IPS-18c (cell line): ENCODE measurements around the gene MTERF2.
"Not testable (repeated sequence)": the region's sequence is repeated elsewhere in the genome, so short reads cannot be mapped to it uniquely, and the experiment has no call there.

Source experiments
- H3K4me3 ChIP-seq: 2 replicates; pipeline ENCODE4 v1.7.0; 2013; ENCODE audit warnings: low read depth, mild to moderate bottlenecking, low read length, moderate library complexity; ENCODE audit not compliant: insufficient read depth
- H3K9me3 ChIP-seq: one replicate; pipeline ENCODE4 v1.6.1; 2013; ENCODE audit warnings: mild to moderate bottlenecking, low read length, moderate library complexity; ENCODE audit not compliant: control insufficient read depth, insufficient read depth

MTERF2 gene

GRCh38 chr12:106986625-106987389 is at the start of gene MTERF2:
TSS of gene MTERF2 (minus strand) at chr12:106987146. CDS start at chr12:106978714, 8,432 bp downstream.
- Histone ChIP-seq H3K4me3 (peak within 1 kb of the TSS; percentile 82), H3K9me3 (peaks cover 4% of the 10 kb centered on the region)

GRCh38 chr12:107035733-107036132 is 48.8 kb upstream of the MTERF2 start:
- Histone ChIP-seq H3K4me3 (no peak overlapping the region), H3K9me3 (no peaks in the 10 kb centered on the region)

GRCh38 chr12:107033758-107034739 is 47.1 kb upstream of the MTERF2 start:
- Histone ChIP-seq H3K9me3 (no peaks in the 10 kb centered on the region), H3K4me3 (no peak overlapping the region)

GRCh38 chr12:107032266-107032665 is 45.3 kb upstream of the MTERF2 start:
- H3K9me3 ChIP-seq, result no peaks in the 10 kb centered on the region

GRCh38 chr12:107031061-107031460 is 44.1 kb upstream of the MTERF2 start:
- no peaks in the 10 kb centered on the region for H3K9me3 ChIP-seq
- no peak overlapping the region for H3K4me3 ChIP-seq

More at GRCh38 chr12:107032266-107032665, 45.3 kb upstream of the MTERF2 start:
- no peak overlapping the region for H3K4me3 ChIP-seq

GRCh38 chr12:107029081-107029480 is 42.1 kb upstream of the MTERF2 start:
- Histone ChIP-seq H3K9me3 (no peaks in the 10 kb centered on the region), H3K4me3 (no peak overlapping the region)

- Histone ChIP-seq H3K4me3 (no peak overlapping the region), H3K9me3 (no peaks in the 10 kb centered on the region)
These were observed 40.7 kb upstream of the MTERF2 start for GRCh38 chr12:107027636-107028053.

- H3K4me3 ChIP-seq, result no peak overlapping the region
- H3K9me3 ChIP-seq, result no peaks in the 10 kb centered on the region
These were observed 40.1 kb upstream of the MTERF2 start for GRCh38 chr12:107026806-107027635.

- not testable (repeated sequence) for H3K9me3 ChIP-seq, H3K4me3 ChIP-seq
These were observed 39.4 kb upstream of the MTERF2 start for GRCh38 chr12:107026356-107026755.

GRCh38 chr12:107025671-107026070 is 38.7 kb upstream of the MTERF2 start:
- Histone ChIP-seq H3K4me3 (no peak overlapping the region), H3K9me3 (no peaks in the 10 kb centered on the region)

GRCh38 chr12:107019546-107019945 is 32.6 kb upstream of the MTERF2 start:
- H3K9me3 ChIP-seq, result no peaks in the 10 kb centered on the region
- H3K4me3 ChIP-seq, result no peak overlapping the region

GRCh38 chr12:107017042-107017441 is 30.1 kb upstream of the MTERF2 start:
- Histone ChIP-seq H3K4me3 (no peak overlapping the region), H3K9me3 (no peaks in the 10 kb centered on the region)

GRCh38 chr12:107014055-107014454 is 27.1 kb upstream of the MTERF2 start:
- Histone ChIP-seq H3K4me3 (no peak overlapping the region), H3K9me3 (no peaks in the 10 kb centered on the region)

GRCh38 chr12:107012736-107013425 is 25.9 kb upstream of the MTERF2 start:
- Histone ChIP-seq H3K9me3 (no peaks in the 10 kb centered on the region), H3K4me3 (no peak overlapping the region)

GRCh38 chr12:107011519-107011918 is 24.6 kb upstream of the MTERF2 start:
- Histone ChIP-seq H3K9me3 (no peaks in the 10 kb centered on the region), H3K4me3 (no peak overlapping the region)

- no peak overlapping the region for H3K4me3 ChIP-seq
- H3K9me3 ChIP-seq, result no peaks in the 10 kb centered on the region
These were observed 20.5 kb upstream of the MTERF2 start for GRCh38 chr12:107007411-107007810.

- H3K4me3 ChIP-seq, H3K9me3 ChIP-seq: not testable (repeated sequence)
These were observed 15.7 kb upstream of the MTERF2 start for GRCh38 chr12:107002665-107003064.
